PFSK-1 (cell line): ENCODE results near the gene QRICH2.

Experiments used
- FOXP2 ChIP-seq: optimal IDR thresholded peaks from 2 replicates; pipeline ENCODE3; 2011; ENCODE audit warnings: borderline replicate concordance, control low read depth, inconsistent platforms; ENCODE audit not compliant: insufficient read depth; ENCODE audit errors: extremely low read length, extremely low read depth
- POLR2AphosphoS5 ChIP-seq: IDR thresholded peaks from 2 replicates; pipeline ENCODE4 v1.6.1; 2012; ENCODE audit warnings: low read depth, mild to moderate bottlenecking, control low read depth, low read length, moderate library complexity
- REST ChIP-seq, 2 experiments: IDR thresholded peaks; 2 replicates each; pipeline versions ENCODE4 v1.6.1 to v1.8.0; 2011 to 2012; ENCODE audit warnings: low read depth in 2 of 2, low read length in 2 of 2, control low read depth in 1 of 2, inconsistent platforms in 1 of 2, mild to moderate bottlenecking in 1 of 2, moderate library complexity in 1 of 2; ENCODE audit not compliant: insufficient read depth in 1 of 2
- TAF1 ChIP-seq: IDR thresholded peaks from 2 replicates; pipeline ENCODE4 v1.6.1; 2012; ENCODE audit warnings: low read length, control low read depth, borderline replicate concordance; ENCODE audit not compliant: insufficient read depth

- no peak for TF ChIP-seq REST (IDR thresholded peaks at IDR 0.05; ENCODE audit: insufficient read depth in 1 of 2, low read depth in 2 of 2, low read length in 2 of 2)
- no peak for TF ChIP-seq TAF1
- TF ChIP-seq POLR2AphosphoS5: no peak
- TF ChIP-seq FOXP2: no peak
Measured at GRCh38 chr17:76263896-76264295, 44.2 kb downstream of the QRICH2 start.
